Measurements from ENCODE around the gene CYSRT1.

CYSRT1 gene

GRCh38 chr9:137271696-137272076 lies 46.7 kb downstream of the CYSRT1 start:
- no peak for DNase-seq (ENCODE audit: low read depth in 2 of 2)

- no peak for DNase-seq (ENCODE audit: low read depth in 2 of 2)
These were observed 47.5 kb downstream of the CYSRT1 start for GRCh38 chr9:137272241-137273094.

- DNase-seq (ENCODE audit: low read depth in 2 of 2): no peak
These were observed 48.1 kb downstream of the CYSRT1 start for GRCh38 chr9:137273095-137273490.

GRCh38 chr9:137273611-137274320 lies 48.8 kb downstream of the CYSRT1 start:
- DNase-seq (ENCODE audit: low read depth in 2 of 2): no peak

- DNase-seq (ENCODE audit: low read depth in 2 of 2): no peak
These were observed 50.2 kb downstream of the CYSRT1 start for GRCh38 chr9:137275203-137275587.

Data from stimulated activated CD4-positive, alpha-beta T cell treated with anti-CD3 and anti-CD28 coated beads, Interleukin-12 subunit alpha, Interleukin-12 subunit beta, amount 100 ng/mL, for 24 hours (primary cell).